Esophagus squamous epithelium (tissue), 4 donors: ENCODE data around the gene GMDS.

Experiments
- CTCF ChIP-seq, 6 experiments: fragments of 450-650 bp in 4 of 6; fragments of 200-600 bp in 2 of 6; sonication (generic) in 2 of 6; IDR thresholded peaks; one replicate each; pipeline ENCODE4 v1.5.1; 2016 to 2019; ENCODE audit warnings: antibody characterized with exemption in 6 of 6, mild to moderate bottlenecking in 4 of 6, moderate library complexity in 4 of 6
- POLR2A ChIP-seq, 4 donors: fragments of 450-650 bp; IDR thresholded peaks; one replicate each; pipeline ENCODE4 v1.6.1; 2017; ENCODE audit warnings: antibody characterized with exemption in 4 of 4, mild to moderate bottlenecking in 4 of 4, moderate library complexity in 3 of 4

GRCh38 chr6:1778686-1779235 lies 466.6 kb downstream of the GMDS start:
- TF ChIP-seq CTCF (IDR thresholded peaks at IDR 0.05) (no peak), POLR2A (IDR thresholded peaks at IDR 0.05) (no peak)
